ENCODE results near the gene ANKS1B.

The ANKS1B gene

GRCh38 chr12:99523853-99524252, 460.9 kb downstream of the ANKS1B start:
- H3K9ac ChIP-seq (ENCODE audit: low read depth, low read length, poor library complexity, severe bottlenecking) = no peak overlapping the region
- TF ChIP-seq CTCF (conservative IDR thresholded peaks at IDR 0.05; ENCODE audit: low read length) (no peak), EZH2phosphoT487 (IDR thresholded peaks at IDR 0.05; ENCODE audit: borderline replicate concordance) (no peak)
- H3K9me3 ChIP-seq (ENCODE audit: insufficient read depth, low read depth, low read length) = no peaks in the 10 kb centered on the region
- H3K79me2 ChIP-seq (ENCODE audit: insufficient read depth, low read length) = no peaks in the 10 kb centered on the region
- no peaks in the 10 kb centered on the region for H3F3A ChIP-seq (ENCODE audit: low read depth)
- no peaks in the 10 kb centered on the region for H3K9me2 ChIP-seq (replicated peaks; ENCODE audit: low read depth, low read length)
- no peak overlapping the region for H2AFZ ChIP-seq (ENCODE audit: low read length)
- H3K27me3 ChIP-seq (ENCODE audit: insufficient read depth, low read length, poor library complexity, severe bottlenecking) = no peaks in the 10 kb centered on the region
- H4K20me1 ChIP-seq (ENCODE audit: insufficient read depth, low read length, poor library complexity, severe bottlenecking) = no peaks in the 10 kb centered on the region
- no peaks in the 10 kb centered on the region for H3K36me3 ChIP-seq (ENCODE audit: insufficient read depth, low read length)
- H3K4me3 ChIP-seq (ENCODE audit: low read length, poor library complexity, severe bottlenecking) = no peak overlapping the region
- no peaks in the 10 kb centered on the region for H3K4me1 ChIP-seq (ENCODE audit: insufficient read depth, low read length, poor library complexity, severe bottlenecking)
- no peak overlapping the region for H3K4me2 ChIP-seq (ENCODE audit: low read depth, low read length, poor library complexity, severe bottlenecking)

GRCh38 chr12:99522456-99522855, 462.3 kb downstream of the ANKS1B start:
- H3K27me3 ChIP-seq (ENCODE audit: insufficient read depth, low read length, poor library complexity, severe bottlenecking) = no peaks in the 10 kb centered on the region
- no peak overlapping the region for H2AFZ ChIP-seq (ENCODE audit: low read length)
- TF ChIP-seq EZH2phosphoT487 (IDR thresholded peaks at IDR 0.05; ENCODE audit: borderline replicate concordance) (no peak), CTCF (conservative IDR thresholded peaks at IDR 0.05; ENCODE audit: low read length) (no peak)
- H3K9ac ChIP-seq (ENCODE audit: low read depth, low read length, poor library complexity, severe bottlenecking) = no peak overlapping the region
- H3K4me3 ChIP-seq (ENCODE audit: low read length, poor library complexity, severe bottlenecking) = no peak overlapping the region
- no peak overlapping the region for H3K4me2 ChIP-seq (ENCODE audit: low read depth, low read length, poor library complexity, severe bottlenecking)
- H3K4me1 ChIP-seq (ENCODE audit: insufficient read depth, low read length, poor library complexity, severe bottlenecking) = no peaks in the 10 kb centered on the region
- no peaks in the 10 kb centered on the region for H3K9me2 ChIP-seq (replicated peaks; ENCODE audit: low read depth, low read length)
- no peaks in the 10 kb centered on the region for H3F3A ChIP-seq (ENCODE audit: low read depth)
- H3K79me2 ChIP-seq (ENCODE audit: insufficient read depth, low read length) = no peaks in the 10 kb centered on the region
- no peaks in the 10 kb centered on the region for H4K20me1 ChIP-seq (ENCODE audit: insufficient read depth, low read length, poor library complexity, severe bottlenecking)
- no peaks in the 10 kb centered on the region for H3K36me3 ChIP-seq (ENCODE audit: insufficient read depth, low read length)
- no peaks in the 10 kb centered on the region for H3K9me3 ChIP-seq (ENCODE audit: insufficient read depth, low read depth, low read length)

- Histone ChIP-seq H3K9ac (ENCODE audit: low read depth, low read length, poor library complexity, severe bottlenecking) (no peak overlapping the region), H3K4me3 (ENCODE audit: low read length, poor library complexity, severe bottlenecking) (no peak overlapping the region), H2AFZ (ENCODE audit: low read length) (no peak overlapping the region), H3K79me2 (ENCODE audit: insufficient read depth, low read length) (no peaks in the 10 kb centered on the region), H4K20me1 (ENCODE audit: insufficient read depth, low read length, poor library complexity, severe bottlenecking) (no peaks in the 10 kb centered on the region), H3F3A (ENCODE audit: low read depth) (no peaks in the 10 kb centered on the region), H3K4me1 (ENCODE audit: insufficient read depth, low read length, poor library complexity, severe bottlenecking) (no peaks in the 10 kb centered on the region), H3K4me2 (ENCODE audit: low read depth, low read length, poor library complexity, severe bottlenecking) (no peak overlapping the region), H3K9me2 (replicated peaks; ENCODE audit: low read depth, low read length) (no peaks in the 10 kb centered on the region), H3K36me3 (ENCODE audit: insufficient read depth, low read length) (no peaks in the 10 kb centered on the region), H3K9me3 (ENCODE audit: insufficient read depth, low read depth, low read length) (no peaks in the 10 kb centered on the region), H3K27me3 (ENCODE audit: insufficient read depth, low read length, poor library complexity, severe bottlenecking) (no peaks in the 10 kb centered on the region)
- TF ChIP-seq CTCF (conservative IDR thresholded peaks at IDR 0.05; ENCODE audit: low read length) = no peak
- TF ChIP-seq EZH2phosphoT487 (IDR thresholded peaks at IDR 0.05; ENCODE audit: borderline replicate concordance) = no peak
Measured at GRCh38 chr12:99521664-99522063, 463.1 kb downstream of the ANKS1B start.
